Heart left ventricle (tissue), 13 donors: ENCODE results near the gene USP12.

Experiments used
- CTCF ChIP-seq, 12 donors: fragments of 200-600 bp; sonication (generic) in 4 of 12; IDR thresholded peaks; one replicate each; pipeline versions ENCODE4 v1.5.0 to v1.8.0; 2018 to 2022; ENCODE audit warnings: antibody characterized with exemption in 12 of 12, mild to moderate bottlenecking in 5 of 12
- POLR2A ChIP-seq, 2 donors: fragments of 450-650 bp; IDR thresholded peaks; one replicate each; pipeline ENCODE4 v1.6.1; 2017; ENCODE audit warnings: antibody characterized with exemption in 2 of 2, mild to moderate bottlenecking in 2 of 2, moderate library complexity in 2 of 2
- donor health status: ischemic (EF 13 %, LVEDD 7.1; RV severe dilation, severe dysfunction).
- donor health status: DM: no; HTN: yes; CAD: no.
- donor health status: DM: no; HTN: no; CAD: no.
- donor health status: ischemic (EF 25% LVEDD 6.9; RV normal size, moderate dysfunction).
- donor health status: ischemic (EF 25% LVEDD 5.7; RV mildly dilated, moderate dysfunction).
- donor health status: ischemic (EF 35%, LVEDD 5.7; RV mildly dilated, moderate dysfunction).
- donor health status: nonischemic (EF 11% LVEDD 7.7; RV severe dilation, severe dysfunction).
- donor health status: DM: yes; HTN: yes; CAD: no.
- donor health status: PGD.
- donor health status: ischemic (EF 29% LVEDD 5.4; RV normal size, mild dysfunction).
- donor health status: nonischemic (EF 23%, LVEDD 6.1; RV moderate dilation, normal function).

DNA sequence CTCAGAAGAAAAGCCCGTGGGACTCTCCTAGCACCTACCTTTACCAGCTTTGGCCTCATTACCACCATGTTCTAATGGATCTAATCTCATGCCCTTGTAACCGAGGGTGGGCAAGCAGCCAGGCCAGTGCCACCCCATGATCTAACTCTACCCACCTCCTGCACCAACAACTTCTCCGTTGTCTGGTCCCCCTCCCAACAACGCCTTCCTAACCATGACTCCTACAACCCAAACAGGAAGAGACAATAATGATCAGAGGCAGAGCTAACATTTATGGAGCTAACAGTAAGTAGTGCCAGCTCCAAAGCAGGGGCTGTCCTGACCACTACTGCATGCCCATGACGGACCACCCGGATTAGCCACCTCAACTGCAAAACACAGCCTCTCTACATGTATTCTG is 3.5 kb downstream of the USP12 start:
- TF ChIP-seq CTCF (IDR thresholded peaks at IDR 0.05): no peak
- TF ChIP-seq POLR2A (IDR thresholded peaks at IDR 0.05): no peak
